Activated CD8-positive, alpha-beta memory T cell treated with anti-CD3 and anti-CD28 coated beads, Interleukin-2, amount 10 ng/mL, durations not matched to agents 7 days and 5 days (primary cell): Measurements from ENCODE around the gene ROBO1. TPM values are rescaled to one million over a fixed set of nuclear protein-coding genes. Genes with fewer than 3 reads are reported as not detected.

Experiments used
- ATAC-seq: fragments of 150-1000 bp; cut with Tn5 transposase; one replicate; pipeline ENCODE4 v1.10.0; 2021; ENCODE audit warnings: moderate library complexity
- CTCF ChIA-PET: fragments of 350-600 bp; sonication (Branson Sonifier 250); formaldehyde crosslinking; loops from one replicate; lab custom pipeline; 2021; ENCODE audit warnings: antibody characterized with exemption; lab: Charles Lee
- DNase-seq: peaks from one replicate; pipeline ENCODE4 v3.0.0-alpha.2; 2020
- H3K27ac Mint-ChIP-seq: one replicate; pipeline ENCODE4 v1.8.0; 2021; ENCODE audit warnings: mild to moderate bottlenecking, mixed read lengths
- H3K27me3 Mint-ChIP-seq: one replicate; pipeline ENCODE4 v1.8.0; 2021; ENCODE audit warnings: mixed read lengths
- H3K36me3 Mint-ChIP-seq: one replicate; pipeline ENCODE4 v1.8.0; 2021; ENCODE audit warnings: mild to moderate bottlenecking, mixed read lengths
- H3K4me1 Mint-ChIP-seq: one replicate; pipeline ENCODE4 v1.8.0; 2021; ENCODE audit warnings: mixed read lengths
- H3K4me3 Mint-ChIP-seq: one replicate; pipeline ENCODE4 v1.8.0; 2021; ENCODE audit warnings: mild to moderate bottlenecking, moderate library complexity, mixed read lengths
- H3K9me3 Mint-ChIP-seq: one replicate; pipeline ENCODE4 v1.8.0; 2022; ENCODE audit warnings: low read depth, mixed read lengths
- total RNA-seq, 2 experiments: library from RNA; stranded (reverse); gene quantifications; one replicate each; pipeline ENCODE4 v1.2.3, GENCODE V29; 2021

ROBO1 gene
- total RNA-seq, 2 experiments from 2014 or later, result 0.32 to 0.87 TPM

DNA sequence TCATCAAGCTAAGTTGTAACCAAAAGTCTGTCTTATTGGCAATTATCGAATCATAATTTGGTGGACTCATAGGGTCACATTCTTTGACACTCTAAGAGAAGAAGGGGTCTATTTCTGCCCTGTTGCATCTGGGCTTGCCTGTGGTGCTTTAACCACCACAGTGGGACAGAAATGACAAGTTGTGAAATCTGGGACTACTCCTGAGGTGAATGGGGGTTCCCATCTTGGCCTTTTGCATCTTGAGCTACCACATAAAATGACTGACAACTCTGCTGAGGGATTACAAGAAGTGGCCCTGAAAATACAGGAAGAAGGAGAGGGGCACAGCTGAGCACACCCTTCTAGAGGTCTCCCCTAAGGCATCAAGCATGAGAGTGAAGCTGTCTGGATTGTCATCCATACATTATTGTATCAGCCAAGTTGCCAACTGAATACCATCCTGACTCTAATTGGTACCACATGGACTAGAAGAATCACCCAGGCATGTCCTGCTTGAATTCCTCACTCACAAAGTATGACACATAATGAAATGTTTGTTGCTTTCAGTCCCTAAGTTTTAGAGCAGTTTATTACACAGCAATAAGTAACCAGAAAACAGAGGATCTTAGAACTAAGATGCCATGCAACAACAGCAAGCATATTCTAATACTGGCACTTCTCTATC lies 306.5 kb downstream of the ROBO1 start:
- CTCF ChIA-PET, result no interaction called here
- Mint-ChIP-seq H3K27me3 (no peaks in the 10 kb centered on the region), H3K27ac (no peak overlapping the region), H3K36me3 (no peaks in the 10 kb centered on the region), H3K9me3 (no peaks in the 10 kb centered on the region), H3K4me3 (no peak overlapping the region), H3K4me1 (no peaks in the 10 kb centered on the region)
- no peak for ATAC-seq
- no peak for DNase-seq

DNA sequence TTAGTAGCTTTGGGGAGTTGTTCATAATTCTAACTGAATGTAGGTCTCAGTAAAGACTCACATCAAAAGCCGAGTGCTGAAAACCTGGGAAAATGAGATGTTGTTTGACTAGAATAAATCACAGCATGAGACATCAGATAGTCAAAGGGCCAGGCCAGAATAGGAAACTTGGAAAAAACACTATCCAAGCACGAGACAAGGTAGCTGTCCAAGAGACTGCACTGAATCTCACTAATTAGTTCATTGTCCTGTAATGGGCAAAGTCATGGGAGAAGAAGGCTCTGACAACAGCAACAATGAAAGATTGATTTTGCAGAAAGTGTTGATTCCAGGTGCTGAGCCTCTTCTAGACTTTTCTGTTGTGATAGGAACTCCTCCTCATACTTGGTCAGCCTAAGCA lies 314.2 kb downstream of the ROBO1 start:
- ATAC-seq (no peak), DNase-seq (no peak)
- H3K36me3 Mint-ChIP-seq, result no peaks in the 10 kb centered on the region
- H3K9me3 Mint-ChIP-seq, result peaks cover 9% of the 10 kb centered on the region
- no peak overlapping the region for H3K27ac Mint-ChIP-seq
- CTCF ChIA-PET, result no interaction called here
- no peaks in the 10 kb centered on the region for H3K27me3 Mint-ChIP-seq
- H3K4me1 Mint-ChIP-seq, result no peaks in the 10 kb centered on the region
- no peak overlapping the region for H3K4me3 Mint-ChIP-seq

DNA sequence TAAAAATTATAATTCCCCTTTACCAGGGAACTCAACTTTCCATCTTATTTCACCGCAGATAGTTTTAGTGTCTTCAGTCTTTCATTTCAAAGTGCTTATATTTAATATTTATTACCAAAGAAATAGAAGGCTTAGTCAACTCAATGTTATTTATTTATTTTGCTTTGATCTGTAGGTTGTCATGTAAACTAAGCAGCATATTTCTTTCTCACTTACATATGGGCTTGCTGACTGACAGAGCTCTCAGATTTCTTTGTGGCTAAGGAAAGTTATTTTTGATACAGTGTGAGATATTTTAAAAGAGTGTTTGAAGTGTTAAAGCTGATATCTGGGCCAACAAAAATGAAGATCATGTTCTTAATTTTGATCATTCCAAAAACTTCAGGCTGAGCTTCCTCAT lies 331.4 kb downstream of the ROBO1 start:
- no peak for DNase-seq
- no peaks in the 10 kb centered on the region for H3K4me1 Mint-ChIP-seq
- no peaks in the 10 kb centered on the region for H3K36me3 Mint-ChIP-seq
- no peak overlapping the region for H3K27ac Mint-ChIP-seq
- CTCF ChIA-PET, result no interaction called here
- H3K27me3 Mint-ChIP-seq, result no peaks in the 10 kb centered on the region
- no peak for ATAC-seq
- H3K9me3 Mint-ChIP-seq, result peaks cover 10% of the 10 kb centered on the region
- H3K4me3 Mint-ChIP-seq, result no peak overlapping the region

DNA sequence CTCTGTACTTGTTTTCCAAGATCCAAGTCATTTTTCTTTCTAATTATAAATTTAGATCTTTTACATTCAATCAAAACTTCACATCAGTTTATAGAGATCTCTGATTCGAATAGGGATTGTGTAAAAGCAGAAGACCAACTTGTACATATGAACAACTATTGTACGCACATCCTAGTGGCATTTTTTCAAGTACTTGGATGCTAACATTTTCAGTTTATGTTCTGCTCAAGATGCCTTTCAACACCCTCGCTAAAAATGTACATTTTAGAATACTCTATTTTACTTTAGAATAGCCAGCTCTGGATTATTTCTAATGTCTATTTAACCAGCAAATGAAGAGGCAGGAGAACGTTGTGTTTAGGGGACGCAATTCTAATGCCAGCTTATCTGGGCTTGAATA lies 340.7 kb downstream of the ROBO1 start:
- H3K27me3 Mint-ChIP-seq, result no peaks in the 10 kb centered on the region
- no peak for ATAC-seq
- H3K36me3 Mint-ChIP-seq, result no peaks in the 10 kb centered on the region
- H3K9me3 Mint-ChIP-seq, result peaks cover 4% of the 10 kb centered on the region
- H3K27ac Mint-ChIP-seq, result no peak overlapping the region
- H3K4me1 Mint-ChIP-seq, result no peaks in the 10 kb centered on the region
- DNase-seq, result no peak
- CTCF ChIA-PET, result no interaction called here
- H3K4me3 Mint-ChIP-seq, result no peak overlapping the region

DNA sequence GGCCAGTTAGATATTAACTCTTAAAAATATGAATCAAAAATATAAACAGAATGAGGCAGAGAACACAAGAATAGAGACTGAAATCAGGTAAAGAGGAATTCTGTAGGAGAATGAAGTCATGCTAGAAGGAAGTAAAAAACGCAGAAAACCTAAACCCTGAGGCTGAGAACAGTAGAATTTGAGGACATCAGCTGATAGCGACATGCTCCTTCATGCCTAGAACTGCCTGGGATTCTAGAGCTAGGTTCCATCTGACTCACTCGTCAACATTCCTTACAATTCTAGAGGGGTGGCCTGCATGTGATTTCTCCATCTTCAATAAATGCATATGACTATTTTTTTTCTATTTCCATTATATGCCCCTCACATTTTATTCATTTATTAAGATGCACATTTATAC lies 343.0 kb downstream of the ROBO1 start:
- Mint-ChIP-seq H3K27me3 (no peaks in the 10 kb centered on the region), H3K9me3 (peaks cover 4% of the 10 kb centered on the region), H3K36me3 (no peaks in the 10 kb centered on the region), H3K4me3 (no peak overlapping the region), H3K27ac (no peak overlapping the region), H3K4me1 (no peaks in the 10 kb centered on the region)
- ATAC-seq, result no peak
- DNase-seq, result no peak
- CTCF ChIA-PET, result no interaction called here

DNA sequence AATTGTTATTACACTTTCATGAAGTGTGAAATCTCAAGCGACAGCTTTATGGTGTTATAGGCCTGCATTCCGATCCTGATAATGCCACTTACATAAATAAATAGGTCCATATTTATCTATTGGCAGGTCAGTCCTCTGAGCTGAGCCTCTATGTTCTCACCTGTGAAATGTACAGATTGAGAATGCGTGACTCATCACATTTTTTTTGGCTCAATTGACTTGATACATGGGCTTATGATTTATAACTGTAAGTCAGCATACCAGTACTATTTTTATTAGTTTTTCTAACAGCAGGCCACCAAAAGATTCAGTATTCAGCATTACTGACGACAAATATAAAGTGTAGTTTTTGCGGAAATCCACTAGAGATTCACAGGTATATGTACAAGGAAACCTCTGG lies 344.4 kb downstream of the ROBO1 start:
- H3K27ac Mint-ChIP-seq, result no peak overlapping the region
- ATAC-seq (no peak), DNase-seq (no peak)
- peaks cover 11% of the 10 kb centered on the region for H3K9me3 Mint-ChIP-seq
- no peaks in the 10 kb centered on the region for H3K36me3 Mint-ChIP-seq
- no peak overlapping the region for H3K4me3 Mint-ChIP-seq
- CTCF ChIA-PET, result no interaction called here
- no peaks in the 10 kb centered on the region for H3K4me1 Mint-ChIP-seq
- no peaks in the 10 kb centered on the region for H3K27me3 Mint-ChIP-seq

DNA sequence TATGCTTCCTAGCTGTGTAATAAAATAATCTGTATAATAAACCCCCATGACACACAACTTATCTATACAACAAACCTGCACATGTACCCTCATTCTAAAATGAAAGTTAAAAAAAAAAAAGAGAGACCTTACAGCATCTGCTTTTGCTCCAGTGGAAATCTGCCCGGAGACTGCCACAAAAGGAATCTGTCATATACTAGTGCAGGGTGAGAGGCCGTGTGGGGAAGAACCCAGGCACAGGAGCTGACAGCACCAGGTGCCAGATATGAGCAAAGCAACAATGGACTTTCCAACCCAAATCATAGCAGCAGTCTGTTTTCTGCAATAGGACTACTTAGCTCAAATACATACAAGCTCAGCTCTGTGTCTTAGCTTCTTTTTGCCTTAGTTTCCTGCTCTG lies 346.5 kb downstream of the ROBO1 start:
- no peaks in the 10 kb centered on the region for H3K4me1 Mint-ChIP-seq
- no peak overlapping the region for H3K27ac Mint-ChIP-seq
- peaks cover 14% of the 10 kb centered on the region for H3K9me3 Mint-ChIP-seq
- no peaks in the 10 kb centered on the region for H3K36me3 Mint-ChIP-seq
- ATAC-seq (no peak), DNase-seq (no peak)
- CTCF ChIA-PET, result no interaction called here
- no peaks in the 10 kb centered on the region for H3K27me3 Mint-ChIP-seq
- H3K4me3 Mint-ChIP-seq, result no peak overlapping the region

DNA sequence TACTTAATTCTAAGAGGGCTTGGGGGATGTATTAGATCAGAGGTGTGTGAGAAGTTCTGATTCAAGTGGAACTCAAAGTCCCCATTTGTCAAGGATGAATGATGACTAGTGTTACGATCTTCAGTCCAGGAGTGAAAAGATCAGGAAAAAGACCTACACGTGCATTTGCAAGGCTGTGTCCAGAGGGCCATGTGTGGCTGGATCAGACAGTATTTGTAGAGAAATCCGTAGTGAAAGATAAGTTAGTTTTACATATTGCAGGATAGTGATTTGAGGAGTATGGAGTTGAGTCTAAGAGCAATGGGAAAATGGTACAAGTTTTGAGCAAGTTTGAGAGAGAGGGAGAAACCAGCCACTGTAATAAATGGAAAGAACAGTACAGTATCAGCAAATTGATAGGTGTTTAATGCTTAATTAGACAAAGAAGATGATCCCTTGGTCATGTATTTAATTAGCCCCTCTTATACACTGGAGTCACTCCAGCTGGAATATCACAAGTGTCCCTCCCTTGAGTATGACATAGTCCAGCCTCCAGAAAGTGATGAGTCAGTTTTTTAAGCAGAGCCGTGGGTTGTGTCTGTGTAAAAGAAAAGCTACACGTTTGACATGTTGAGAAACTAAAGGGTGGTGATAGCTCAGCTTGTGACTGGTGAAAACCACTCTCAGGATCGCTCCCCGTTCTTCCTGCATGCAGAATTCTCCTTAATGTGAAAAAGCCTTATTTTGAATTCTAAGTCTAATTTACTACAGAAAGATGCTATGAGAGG lies 348.8 kb downstream of the ROBO1 start:
- H3K9me3 Mint-ChIP-seq, result peaks cover 21% of the 10 kb centered on the region
- H3K27ac Mint-ChIP-seq, result no peak overlapping the region
- no peak for ATAC-seq
- no peak for DNase-seq
- no peak overlapping the region for H3K4me3 Mint-ChIP-seq
- CTCF ChIA-PET, result no interaction called here
- no peaks in the 10 kb centered on the region for H3K27me3 Mint-ChIP-seq
- no peaks in the 10 kb centered on the region for H3K4me1 Mint-ChIP-seq
- no peaks in the 10 kb centered on the region for H3K36me3 Mint-ChIP-seq

DNA sequence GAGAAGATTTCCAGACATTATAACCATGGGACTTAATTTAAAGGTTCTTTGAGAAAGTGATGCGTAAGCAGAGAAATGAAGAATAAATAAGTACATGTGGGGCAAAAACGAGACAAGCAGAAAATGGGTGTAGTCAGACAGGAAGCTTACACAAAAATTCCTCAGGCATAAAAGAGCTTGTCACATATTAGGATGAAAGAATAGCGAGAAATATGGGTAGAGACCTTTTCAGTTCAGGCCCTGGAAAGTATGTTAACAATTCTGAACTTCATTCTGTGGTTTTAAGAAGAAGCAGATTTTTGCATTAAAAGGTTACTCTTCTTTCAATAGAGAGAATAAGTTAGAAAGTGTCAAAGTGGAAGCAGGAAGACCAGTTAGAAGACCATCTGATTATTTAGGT lies 352.4 kb downstream of the ROBO1 start:
- Mint-ChIP-seq H3K9me3 (peaks cover 20% of the 10 kb centered on the region), H3K36me3 (no peaks in the 10 kb centered on the region), H3K27ac (no peak overlapping the region), H3K4me3 (no peak overlapping the region), H3K27me3 (no peaks in the 10 kb centered on the region), H3K4me1 (no peaks in the 10 kb centered on the region)
- CTCF ChIA-PET, result no interaction called here
- ATAC-seq, result no peak
- no peak for DNase-seq

DNA sequence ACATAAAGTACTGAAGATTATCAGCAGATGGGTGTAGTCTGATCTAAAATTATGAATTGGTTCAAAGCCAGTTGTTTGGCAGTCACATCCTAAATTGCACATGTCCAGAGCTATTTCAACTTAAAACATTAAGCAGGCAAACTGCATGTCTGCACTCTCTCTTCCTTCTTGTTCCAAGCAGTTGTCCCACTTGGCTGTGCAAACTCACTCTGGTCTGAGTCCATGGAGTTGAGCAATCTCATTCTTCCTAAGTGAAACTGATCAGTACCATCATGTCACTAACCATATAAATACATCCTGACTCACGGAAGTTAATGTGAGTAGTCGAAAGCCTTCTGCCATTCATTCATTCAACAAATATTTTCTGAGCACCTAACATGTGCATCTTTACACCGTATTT lies 353.0 kb downstream of the ROBO1 start:
- Mint-ChIP-seq H3K9me3 (peaks cover 20% of the 10 kb centered on the region), H3K27me3 (no peaks in the 10 kb centered on the region), H3K4me3 (no peak overlapping the region), H3K27ac (no peak overlapping the region), H3K36me3 (no peaks in the 10 kb centered on the region), H3K4me1 (no peaks in the 10 kb centered on the region)
- no peak for ATAC-seq
- CTCF ChIA-PET, result no interaction called here
- no peak for DNase-seq

DNA sequence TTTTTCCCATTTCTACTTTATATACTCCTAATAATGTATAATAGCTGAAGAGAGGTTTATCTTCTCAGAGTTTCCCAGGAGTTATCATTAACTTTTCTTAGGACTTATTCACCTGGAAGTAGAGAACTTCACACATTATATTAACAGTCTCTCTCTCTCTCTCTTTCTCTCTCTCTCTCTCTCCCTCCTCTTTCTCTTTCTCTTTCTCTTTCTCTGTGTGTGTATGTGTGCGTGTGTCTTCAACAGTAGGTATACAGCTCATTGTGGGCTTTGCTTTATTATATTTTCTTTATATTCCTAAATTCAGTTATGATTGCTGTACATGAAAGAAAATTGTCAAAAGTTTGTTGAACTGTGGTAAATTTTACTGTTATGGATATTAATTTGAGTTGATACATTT lies 353.8 kb downstream of the ROBO1 start:
- no peaks in the 10 kb centered on the region for H3K4me1 Mint-ChIP-seq
- H3K27me3 Mint-ChIP-seq, result no peaks in the 10 kb centered on the region
- H3K4me3 Mint-ChIP-seq, result no peak overlapping the region
- CTCF ChIA-PET, result no interaction called here
- H3K36me3 Mint-ChIP-seq, result no peaks in the 10 kb centered on the region
- DNase-seq (no peak), ATAC-seq (no peak)
- no peak overlapping the region for H3K27ac Mint-ChIP-seq
- peaks cover 16% of the 10 kb centered on the region for H3K9me3 Mint-ChIP-seq

DNA sequence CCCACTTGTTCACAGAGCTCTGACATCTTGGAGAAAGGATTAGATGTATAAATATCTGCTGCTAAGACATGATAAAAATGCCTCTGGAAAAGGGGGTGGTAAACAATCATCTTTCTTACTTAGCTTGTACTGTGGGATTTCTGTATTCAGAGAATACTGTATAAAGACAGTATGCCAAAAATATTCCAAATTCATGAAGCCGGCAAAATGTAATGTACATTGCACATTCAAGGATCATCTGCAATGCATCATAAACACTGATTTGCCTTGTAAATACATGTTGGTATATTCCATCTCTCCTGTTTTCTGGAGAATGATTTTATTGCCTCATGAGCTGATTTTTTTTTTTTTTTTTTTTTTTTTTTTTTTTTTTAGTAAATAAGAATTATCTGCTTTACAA lies 355.3 kb downstream of the ROBO1 start:
- Mint-ChIP-seq H3K4me3 (no peak overlapping the region), H3K4me1 (no peaks in the 10 kb centered on the region), H3K36me3 (no peaks in the 10 kb centered on the region), H3K27me3 (no peaks in the 10 kb centered on the region), H3K27ac (no peak overlapping the region), H3K9me3 (peaks cover 10% of the 10 kb centered on the region)
- CTCF ChIA-PET, result interaction anchor here (1.4 kb wide), 1 partner anchor 17 kb away, joined by 3 read pairs; no protein-coding TSS in a partner anchor
- DNase-seq (no peak), ATAC-seq (no peak)

DNA sequence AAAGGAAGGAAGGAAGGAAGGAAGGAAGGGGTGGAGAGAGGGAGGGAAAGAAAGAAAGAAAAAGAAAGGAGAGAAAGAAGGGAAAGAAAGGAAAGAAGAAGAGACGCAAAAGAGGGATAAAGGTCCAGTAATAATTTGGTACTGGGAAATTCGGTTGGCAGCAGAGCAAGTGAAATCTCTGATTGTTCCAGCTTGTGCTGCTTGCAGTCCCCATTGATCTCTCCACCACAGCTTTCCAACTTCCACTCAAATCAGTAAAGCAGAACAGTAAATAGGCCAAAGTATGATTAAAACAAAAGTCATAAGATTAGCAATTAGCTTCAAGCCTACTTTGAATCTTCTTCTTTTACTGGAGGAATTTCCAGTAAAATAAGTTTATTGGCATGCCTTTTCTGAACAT lies 357.2 kb downstream of the ROBO1 start:
- Mint-ChIP-seq H3K9me3 (peaks cover 7% of the 10 kb centered on the region), H3K4me3 (no peak overlapping the region), H3K27me3 (no peaks in the 10 kb centered on the region), H3K27ac (no peak overlapping the region), H3K4me1 (no peaks in the 10 kb centered on the region), H3K36me3 (no peaks in the 10 kb centered on the region)
- CTCF ChIA-PET, result no interaction called here
- no peak for DNase-seq
- no peak for ATAC-seq

DNA sequence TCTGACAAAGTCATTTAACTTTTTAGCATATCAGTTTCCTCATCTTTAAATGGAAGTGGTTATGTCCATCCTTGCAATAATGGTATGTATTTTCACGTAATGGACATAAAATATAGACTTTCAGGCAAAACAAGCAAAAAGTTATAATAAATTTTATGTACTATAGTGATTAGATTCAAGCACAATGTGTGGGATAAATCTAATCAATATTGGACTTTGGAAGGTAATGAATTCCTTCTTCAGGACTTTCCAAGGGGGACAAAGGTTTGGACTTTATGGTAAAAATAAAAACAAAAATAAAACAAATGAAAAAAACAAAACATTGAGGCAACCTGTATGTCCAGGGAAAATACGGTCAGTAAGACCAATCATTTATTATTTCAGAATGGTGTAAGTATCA lies 357.7 kb downstream of the ROBO1 start:
- DNase-seq (no peak), ATAC-seq (no peak)
- no peaks in the 10 kb centered on the region for H3K36me3 Mint-ChIP-seq
- peaks cover 3% of the 10 kb centered on the region for H3K9me3 Mint-ChIP-seq
- CTCF ChIA-PET, result no interaction called here
- no peak overlapping the region for H3K27ac Mint-ChIP-seq
- H3K4me3 Mint-ChIP-seq, result no peak overlapping the region
- no peaks in the 10 kb centered on the region for H3K4me1 Mint-ChIP-seq
- no peaks in the 10 kb centered on the region for H3K27me3 Mint-ChIP-seq
